HepG2 (cell line): ENCODE measurements around the gene TMEM129. TPM values are rescaled to one million over a fixed set of nuclear protein-coding genes. Genes with fewer than 3 reads are reported as not detected.

ENCODE experiments used
- DMTF1 ChIP-seq: sonication (generic); formaldehyde crosslinking; IDR thresholded peaks from 2 replicates; pipeline ENCODE4 v1.4.0; 2020; ENCODE audit warnings: mild to moderate bottlenecking, missing genetic modification reagents
- FUBP1 ChIP-seq: sonication (generic); formaldehyde crosslinking; IDR thresholded peaks from 2 replicates; pipeline ENCODE4 v1.5.1; 2020; ENCODE audit warnings: missing genetic modification reagents, mild to moderate bottlenecking, borderline replicate concordance
- GATAD2A ChIP-seq: IDR thresholded peaks from 2 replicates; pipeline ENCODE4 v1.6.1; 2016
- ISX ChIP-seq: sonication (generic); formaldehyde crosslinking; conservative IDR thresholded peaks from 2 replicates; pipeline ENCODE4 v1.5.0; 2020; ENCODE audit warnings: missing genetic modification reagents
- MEF2D ChIP-seq: sonication (generic); formaldehyde crosslinking; IDR thresholded peaks from 2 replicates; pipeline ENCODE4 v1.5.1; 2020; ENCODE audit warnings: mild to moderate bottlenecking, missing genetic modification reagents
- MTERF4 ChIP-seq: sonication (generic); formaldehyde crosslinking; IDR thresholded peaks from 2 replicates; pipeline ENCODE4 v1.8.0; 2023; ENCODE audit warnings: mild to moderate bottlenecking, missing genetic modification reagents
- PCBP2 ChIP-seq: fragments of 200-400 bp; formaldehyde crosslinking; optimal IDR thresholded peaks from 2 replicates; pipeline ENCODE3; 2018; ENCODE audit warnings: low read length, low read depth; ENCODE audit not compliant: poor library complexity, severe bottlenecking
- RAD51 ChIP-seq: fragments of 450-650 bp; IDR thresholded peaks from 2 replicates; pipeline ENCODE4 v1.6.1; 2016; ENCODE audit warnings: borderline replicate concordance
- RFXANK ChIP-seq: IDR thresholded peaks from 2 replicates; pipeline ENCODE4 v1.6.1; 2016
- RORA ChIP-seq: sonication (generic); formaldehyde crosslinking; IDR thresholded peaks from 2 replicates; pipeline ENCODE4 v1.5.0; 2020; ENCODE audit warnings: mild to moderate bottlenecking, missing genetic modification reagents, moderate library complexity
- ZKSCAN8 ChIP-seq: IDR thresholded peaks from 2 replicates; pipeline ENCODE4 v1.6.1; 2016; ENCODE audit warnings: borderline replicate concordance, missing genetic modification reagents, missing compliant biosample characterization
- ZNF350 ChIP-seq: sonication (generic); formaldehyde crosslinking; IDR thresholded peaks from 2 replicates; pipeline ENCODE4 v1.4.0; 2020; ENCODE audit warnings: mild to moderate bottlenecking, low read depth, missing genetic modification reagents, borderline replicate concordance
- polyA plus RNA-seq, 8 experiments: library from polyadenylated mRNA; depleted of rRNA in 3 of 8; stranded (reverse) in 7 of 8; unstranded in 1 of 8; fragments of >200 nt; fragmentation: Illumina TruSeq in 4 of 8; extraction: Trizol in 4 of 8; gene quantifications; 2 replicates each; pipeline versions ENCODE4 v1.2.1 to v1.2.3, GENCODE V29; 2011 to 2016; ENCODE audit warnings: low read depth in 4 of 8, missing spikeins in 1 of 8, mixed read lengths in 1 of 8; ENCODE audit not compliant: insufficient read depth in 1 of 8
- total RNA-seq, 5 experiments: library from RNA; depleted of rRNA; stranded (reverse); fragments of >200 nt; fragmentation: Illumina TruSeq; extraction: Trizol; gene quantifications; 2 replicates each; pipeline ENCODE4 v1.2.3, GENCODE V29; 2016; ENCODE audit warnings: low read depth in 1 of 5
- TF ChIP-seq, protein P1 (sequence below): sonication (generic); formaldehyde crosslinking; IDR thresholded peaks from 2 replicates; pipeline ENCODE4 v1.8.1; 2023; ENCODE audit warnings: mild to moderate bottlenecking, missing genetic modification reagents
- TF ChIP-seq, protein P2 (sequence below): sonication (generic); formaldehyde crosslinking; IDR thresholded peaks from 2 replicates; pipeline ENCODE4 v1.4.0; 2020; ENCODE audit warnings: missing genetic modification reagents
- TF ChIP-seq, protein P3 (sequence below): IDR thresholded peaks from 2 replicates; pipeline ENCODE4 v1.6.1; 2012; ENCODE audit warnings: inconsistent platforms

Gene TMEM129
- total and polyA plus RNA-seq, 2 of the 13 experiments (the other 11 are each of a cell fraction or from before 2014, with no cell fraction given): 19.0 to 25.8 TPM

DNA sequence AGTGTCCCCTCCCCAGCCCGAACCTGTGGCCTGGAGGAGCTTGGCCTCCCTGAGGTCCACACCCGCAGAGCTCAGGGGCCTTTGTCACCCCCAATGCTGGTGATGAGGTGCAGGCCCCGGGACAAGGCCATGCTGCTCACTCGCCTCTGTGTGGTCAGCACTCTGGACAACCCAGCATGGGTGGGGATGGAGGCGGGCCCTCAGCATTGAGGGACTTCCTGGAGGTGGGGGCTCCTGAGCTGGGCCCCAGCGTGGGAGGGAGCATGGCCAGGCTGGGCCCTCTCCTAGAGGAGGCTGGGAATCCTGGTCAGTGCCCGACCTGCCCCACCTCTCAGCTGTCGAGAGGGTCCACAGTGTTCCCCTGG is 30.8 kb upstream of the TMEM129 start (continued):
- TF ChIP-seq FUBP1 (CRISPR knock-in tag): no peak
- TF ChIP-seq RORA: no peak
- TF ChIP-seq ZKSCAN8 (CRISPR knock-in tag): no peak
- TF ChIP-seq, protein P1, sequence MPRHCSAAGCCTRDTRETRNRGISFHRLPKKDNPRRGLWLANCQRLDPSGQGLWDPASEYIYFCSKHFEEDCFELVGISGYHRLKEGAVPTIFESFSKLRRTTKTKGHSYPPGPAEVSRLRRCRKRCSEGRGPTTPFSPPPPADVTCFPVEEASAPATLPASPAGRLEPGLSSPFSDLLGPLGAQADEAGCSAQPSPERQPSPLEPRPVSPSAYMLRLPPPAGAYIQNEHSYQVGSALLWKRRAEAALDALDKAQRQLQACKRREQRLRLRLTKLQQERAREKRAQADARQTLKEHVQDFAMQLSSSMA (CRISPR knock-in tag): 0 out of 2 replicates have a peak, but pooled peaks have one; percentile 34
- TF ChIP-seq RFXANK (CRISPR knock-in tag): no peak
- TF ChIP-seq PCBP2: no peak
- TF ChIP-seq, protein P2, sequence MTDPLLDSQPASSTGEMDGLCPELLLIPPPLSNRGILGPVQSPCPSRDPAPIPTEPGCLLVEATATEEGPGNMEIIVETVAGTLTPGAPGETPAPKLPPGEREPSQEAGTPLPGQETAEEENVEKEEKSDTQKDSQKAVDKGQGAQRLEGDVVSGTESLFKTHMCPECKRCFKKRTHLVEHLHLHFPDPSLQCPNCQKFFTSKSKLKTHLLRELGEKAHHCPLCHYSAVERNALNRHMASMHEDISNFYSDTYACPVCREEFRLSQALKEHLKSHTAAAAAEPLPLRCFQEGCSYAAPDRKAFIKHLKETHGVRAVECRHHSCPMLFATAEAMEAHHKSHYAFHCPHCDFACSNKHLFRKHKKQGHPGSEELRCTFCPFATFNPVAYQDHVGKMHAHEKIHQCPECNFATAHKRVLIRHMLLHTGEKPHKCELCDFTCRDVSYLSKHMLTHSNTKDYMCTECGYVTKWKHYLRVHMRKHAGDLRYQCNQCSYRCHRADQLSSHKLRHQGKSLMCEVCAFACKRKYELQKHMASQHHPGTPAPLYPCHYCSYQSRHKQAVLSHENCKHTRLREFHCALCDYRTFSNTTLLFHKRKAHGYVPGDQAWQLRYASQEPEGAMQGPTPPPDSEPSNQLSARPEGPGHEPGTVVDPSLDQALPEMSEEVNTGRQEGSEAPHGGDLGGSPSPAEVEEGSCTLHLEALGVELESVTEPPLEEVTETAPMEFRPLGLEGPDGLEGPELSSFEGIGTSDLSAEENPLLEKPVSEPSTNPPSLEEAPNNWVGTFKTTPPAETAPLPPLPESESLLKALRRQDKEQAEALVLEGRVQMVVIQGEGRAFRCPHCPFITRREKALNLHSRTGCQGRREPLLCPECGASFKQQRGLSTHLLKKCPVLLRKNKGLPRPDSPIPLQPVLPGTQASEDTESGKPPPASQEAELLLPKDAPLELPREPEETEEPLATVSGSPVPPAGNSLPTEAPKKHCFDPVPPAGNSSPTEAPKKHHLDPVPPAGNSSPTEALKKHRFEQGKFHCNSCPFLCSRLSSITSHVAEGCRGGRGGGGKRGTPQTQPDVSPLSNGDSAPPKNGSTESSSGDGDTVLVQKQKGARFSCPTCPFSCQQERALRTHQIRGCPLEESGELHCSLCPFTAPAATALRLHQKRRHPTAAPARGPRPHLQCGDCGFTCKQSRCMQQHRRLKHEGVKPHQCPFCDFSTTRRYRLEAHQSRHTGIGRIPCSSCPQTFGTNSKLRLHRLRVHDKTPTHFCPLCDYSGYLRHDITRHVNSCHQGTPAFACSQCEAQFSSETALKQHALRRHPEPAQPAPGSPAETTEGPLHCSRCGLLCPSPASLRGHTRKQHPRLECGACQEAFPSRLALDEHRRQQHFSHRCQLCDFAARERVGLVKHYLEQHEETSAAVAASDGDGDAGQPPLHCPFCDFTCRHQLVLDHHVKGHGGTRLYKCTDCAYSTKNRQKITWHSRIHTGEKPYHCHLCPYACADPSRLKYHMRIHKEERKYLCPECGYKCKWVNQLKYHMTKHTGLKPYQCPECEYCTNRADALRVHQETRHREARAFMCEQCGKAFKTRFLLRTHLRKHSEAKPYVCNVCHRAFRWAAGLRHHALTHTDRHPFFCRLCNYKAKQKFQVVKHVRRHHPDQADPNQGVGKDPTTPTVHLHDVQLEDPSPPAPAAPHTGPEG (CRISPR knock-in tag): no peak
- TF ChIP-seq ZNF350 (CRISPR knock-in tag): peak; percentile 45; the same call in 1 of the 2 replicates
- TF ChIP-seq, protein P3, sequence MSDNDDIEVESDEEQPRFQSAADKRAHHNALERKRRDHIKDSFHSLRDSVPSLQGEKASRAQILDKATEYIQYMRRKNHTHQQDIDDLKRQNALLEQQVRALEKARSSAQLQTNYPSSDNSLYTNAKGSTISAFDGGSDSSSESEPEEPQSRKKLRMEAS: no peak
- TF ChIP-seq ISX (CRISPR knock-in tag): no peak
- TF ChIP-seq RAD51: no peak
- no peak for TF ChIP-seq MTERF4 (CRISPR knock-in tag)
- TF ChIP-seq DMTF1 (CRISPR knock-in tag): no peak
- TF ChIP-seq MEF2D (CRISPR knock-in tag): 0 out of 2 replicates have a peak, but pooled peaks have one; percentile 51
- no peak for TF ChIP-seq GATAD2A
